ENCODE data around the gene ABLIM3. TPM values are rescaled to one million over a fixed set of nuclear protein-coding genes. Genes with fewer than 3 reads are reported as not detected.

The ABLIM3 gene
- total RNA-seq, 1 experiment from 2014 or later, result 14.3 TPM

DNA sequence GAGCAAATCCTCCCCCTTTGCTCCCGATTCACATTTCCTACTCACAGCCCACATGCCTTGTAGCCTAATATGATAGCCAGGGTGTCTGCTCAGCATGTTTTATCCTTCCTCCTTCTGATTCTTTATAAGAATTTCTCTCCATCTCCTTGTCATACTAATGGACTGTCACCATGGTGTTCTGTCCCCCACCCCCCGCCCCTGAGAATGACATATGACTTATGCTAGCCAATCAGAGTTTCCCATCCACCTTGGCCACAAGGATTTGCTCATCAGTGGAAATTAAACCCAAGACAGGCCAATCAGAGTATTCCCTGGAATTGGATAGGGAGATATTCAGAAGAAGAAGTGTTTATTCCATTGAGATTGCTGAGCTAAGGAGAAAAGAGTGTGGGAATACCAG is 16.0 kb downstream of the ABLIM3 start:
- no peak overlapping the region for H3K4me2 ChIP-seq (ENCODE audit: low read length)
- CTCF ChIA-PET, result interaction anchor here (1.0 kb wide), 1 partner anchor 27 kb away, joined by 3 read pairs; no protein-coding TSS in a partner anchor
- no peaks in the 10 kb centered on the region for H3K9me3 ChIP-seq (ENCODE audit: control insufficient read depth in 1 of 2, insufficient read depth in 1 of 2, low read depth in 1 of 2, low read length in 2 of 2)
- BruUV-seq (replicated peaks), result no TSS peak
- no peaks in the 10 kb centered on the region for H3K9me2 ChIP-seq (ENCODE audit: insufficient read depth)
- RAD21 ChIA-PET (ENCODE audit: low non-redundant PET in 1 of 2, low total read pairs in 2 of 2, uncharacterized antibody in 2 of 2, unreplicated experiment in 2 of 2), result no interaction called here
- TF ChIP-seq POLR2A (IDR thresholded peaks at IDR 0.05; ENCODE audit: borderline replicate concordance, extremely low read depth, insufficient read depth, insufficient read length), result no peak
- no peak for TF ChIP-seq JUND (IDR thresholded peaks at IDR 0.05)
- TF ChIP-seq, protein P1, sequence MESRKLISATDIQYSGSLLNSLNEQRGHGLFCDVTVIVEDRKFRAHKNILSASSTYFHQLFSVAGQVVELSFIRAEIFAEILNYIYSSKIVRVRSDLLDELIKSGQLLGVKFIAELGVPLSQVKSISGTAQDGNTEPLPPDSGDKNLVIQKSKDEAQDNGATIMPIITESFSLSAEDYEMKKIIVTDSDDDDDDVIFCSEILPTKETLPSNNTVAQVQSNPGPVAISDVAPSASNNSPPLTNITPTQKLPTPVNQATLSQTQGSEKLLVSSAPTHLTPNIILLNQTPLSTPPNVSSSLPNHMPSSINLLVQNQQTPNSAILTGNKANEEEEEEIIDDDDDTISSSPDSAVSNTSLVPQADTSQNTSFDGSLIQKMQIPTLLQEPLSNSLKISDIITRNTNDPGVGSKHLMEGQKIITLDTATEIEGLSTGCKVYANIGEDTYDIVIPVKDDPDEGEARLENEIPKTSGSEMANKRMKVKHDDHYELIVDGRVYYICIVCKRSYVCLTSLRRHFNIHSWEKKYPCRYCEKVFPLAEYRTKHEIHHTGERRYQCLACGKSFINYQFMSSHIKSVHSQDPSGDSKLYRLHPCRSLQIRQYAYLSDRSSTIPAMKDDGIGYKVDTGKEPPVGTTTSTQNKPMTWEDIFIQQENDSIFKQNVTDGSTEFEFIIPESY (IDR thresholded peaks at IDR 0.05; ENCODE audit: extremely low read depth, insufficient replicate concordance, low read length), result no peak
- no peak for TF ChIP-seq RAD21 (IDR thresholded peaks at IDR 0.05; ENCODE audit: low read depth)
- TF ChIP-seq ZNF274 (IDR thresholded peaks at IDR 0.05; ENCODE audit: low read depth, low read length), result no peak
- TF ChIP-seq FOSL1 (IDR thresholded peaks at IDR 0.05; ENCODE audit: low read depth), result no peak
- TF ChIP-seq ELF1 (IDR thresholded peaks at IDR 0.05; ENCODE audit: borderline replicate concordance, low read depth), result no peak
- TF ChIP-seq, protein P2, sequence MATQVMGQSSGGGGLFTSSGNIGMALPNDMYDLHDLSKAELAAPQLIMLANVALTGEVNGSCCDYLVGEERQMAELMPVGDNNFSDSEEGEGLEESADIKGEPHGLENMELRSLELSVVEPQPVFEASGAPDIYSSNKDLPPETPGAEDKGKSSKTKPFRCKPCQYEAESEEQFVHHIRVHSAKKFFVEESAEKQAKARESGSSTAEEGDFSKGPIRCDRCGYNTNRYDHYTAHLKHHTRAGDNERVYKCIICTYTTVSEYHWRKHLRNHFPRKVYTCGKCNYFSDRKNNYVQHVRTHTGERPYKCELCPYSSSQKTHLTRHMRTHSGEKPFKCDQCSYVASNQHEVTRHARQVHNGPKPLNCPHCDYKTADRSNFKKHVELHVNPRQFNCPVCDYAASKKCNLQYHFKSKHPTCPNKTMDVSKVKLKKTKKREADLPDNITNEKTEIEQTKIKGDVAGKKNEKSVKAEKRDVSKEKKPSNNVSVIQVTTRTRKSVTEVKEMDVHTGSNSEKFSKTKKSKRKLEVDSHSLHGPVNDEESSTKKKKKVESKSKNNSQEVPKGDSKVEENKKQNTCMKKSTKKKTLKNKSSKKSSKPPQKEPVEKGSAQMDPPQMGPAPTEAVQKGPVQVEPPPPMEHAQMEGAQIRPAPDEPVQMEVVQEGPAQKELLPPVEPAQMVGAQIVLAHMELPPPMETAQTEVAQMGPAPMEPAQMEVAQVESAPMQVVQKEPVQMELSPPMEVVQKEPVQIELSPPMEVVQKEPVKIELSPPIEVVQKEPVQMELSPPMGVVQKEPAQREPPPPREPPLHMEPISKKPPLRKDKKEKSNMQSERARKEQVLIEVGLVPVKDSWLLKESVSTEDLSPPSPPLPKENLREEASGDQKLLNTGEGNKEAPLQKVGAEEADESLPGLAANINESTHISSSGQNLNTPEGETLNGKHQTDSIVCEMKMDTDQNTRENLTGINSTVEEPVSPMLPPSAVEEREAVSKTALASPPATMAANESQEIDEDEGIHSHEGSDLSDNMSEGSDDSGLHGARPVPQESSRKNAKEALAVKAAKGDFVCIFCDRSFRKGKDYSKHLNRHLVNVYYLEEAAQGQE (IDR thresholded peaks at IDR 0.05; ENCODE audit: low read depth), result no peak
- TF ChIP-seq, protein P3, sequence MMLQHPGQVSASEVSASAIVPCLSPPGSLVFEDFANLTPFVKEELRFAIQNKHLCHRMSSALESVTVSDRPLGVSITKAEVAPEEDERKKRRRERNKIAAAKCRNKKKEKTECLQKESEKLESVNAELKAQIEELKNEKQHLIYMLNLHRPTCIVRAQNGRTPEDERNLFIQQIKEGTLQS (IDR thresholded peaks at IDR 0.05), result no peak
- TF ChIP-seq, protein P4, sequence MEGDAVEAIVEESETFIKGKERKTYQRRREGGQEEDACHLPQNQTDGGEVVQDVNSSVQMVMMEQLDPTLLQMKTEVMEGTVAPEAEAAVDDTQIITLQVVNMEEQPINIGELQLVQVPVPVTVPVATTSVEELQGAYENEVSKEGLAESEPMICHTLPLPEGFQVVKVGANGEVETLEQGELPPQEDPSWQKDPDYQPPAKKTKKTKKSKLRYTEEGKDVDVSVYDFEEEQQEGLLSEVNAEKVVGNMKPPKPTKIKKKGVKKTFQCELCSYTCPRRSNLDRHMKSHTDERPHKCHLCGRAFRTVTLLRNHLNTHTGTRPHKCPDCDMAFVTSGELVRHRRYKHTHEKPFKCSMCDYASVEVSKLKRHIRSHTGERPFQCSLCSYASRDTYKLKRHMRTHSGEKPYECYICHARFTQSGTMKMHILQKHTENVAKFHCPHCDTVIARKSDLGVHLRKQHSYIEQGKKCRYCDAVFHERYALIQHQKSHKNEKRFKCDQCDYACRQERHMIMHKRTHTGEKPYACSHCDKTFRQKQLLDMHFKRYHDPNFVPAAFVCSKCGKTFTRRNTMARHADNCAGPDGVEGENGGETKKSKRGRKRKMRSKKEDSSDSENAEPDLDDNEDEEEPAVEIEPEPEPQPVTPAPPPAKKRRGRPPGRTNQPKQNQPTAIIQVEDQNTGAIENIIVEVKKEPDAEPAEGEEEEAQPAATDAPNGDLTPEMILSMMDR (IDR thresholded peaks at IDR 0.05 in 2 of 3, conservative IDR thresholded peaks at IDR 0.05 in 1 of 3; ENCODE audit: borderline replicate concordance in 1 of 3, insufficient read depth in 1 of 3, low read depth in 2 of 3, low read length in 2 of 3), result no peak
- no peak for TF ChIP-seq SP1 (IDR thresholded peaks at IDR 0.05; ENCODE audit: low read depth)
- TF ChIP-seq SRF (IDR thresholded peaks at IDR 0.05; ENCODE audit: low read depth), result no peak
- no peak for TF ChIP-seq ZFX (IDR thresholded peaks at IDR 0.05)
- no peak for TF ChIP-seq CEBPB (IDR thresholded peaks at IDR 0.05; ENCODE audit: low read depth)
- no peak for TF ChIP-seq TCF7L2 (IDR thresholded peaks at IDR 0.05; ENCODE audit: borderline replicate concordance, extremely low read depth, insufficient read depth, insufficient read length)
- no peaks in the 10 kb centered on the region for H3K79me2 ChIP-seq (ENCODE audit: insufficient read depth, low read length)
- H3K4me3 ChIP-seq (replicated peaks in 1 of 2; ENCODE audit: low read depth in 1 of 2, low read length in 2 of 2), result no peak overlapping the region
- H3K36me3 ChIP-seq (ENCODE audit: control insufficient read depth in 1 of 2, insufficient read depth in 2 of 2, low read length in 2 of 2), result no peaks in the 10 kb centered on the region
- no peak overlapping the region for H2AFZ ChIP-seq (ENCODE audit: low read depth, low read length, poor library complexity, severe bottlenecking)
- H4K20me1 ChIP-seq (ENCODE audit: insufficient read depth), result no peaks in the 10 kb centered on the region
- intact Hi-C loops (cut with micrococcal nuclease), result no loop called here
- H3K27ac ChIP-seq (ENCODE audit: low read depth, low read length), result no peak overlapping the region
- POLR2A ChIA-PET, result no interaction called here
- no peak for ATAC-seq
- no peaks in the 10 kb centered on the region for H3K27me3 ChIP-seq (ENCODE audit: insufficient read depth, low read length)
- no peak for DNase-seq (ENCODE audit: low read depth, low spot score)
- H3K4me1 ChIP-seq (ENCODE audit: control insufficient read depth in 1 of 2, insufficient read depth in 2 of 2, low read length in 2 of 2), result peaks cover 5 to 36% of the 10 kb centered on the region in 2 experiments; a peak in 3 of 4 replicates
- H3K9ac ChIP-seq (ENCODE audit: low read length), result no peak overlapping the region

Data from HCT116 (cell line).